ENCODE measurements around the gene PARP1. TPM values are rescaled to one million over a fixed set of nuclear protein-coding genes. Genes with fewer than 3 reads are reported as not detected.
A peak's percentile ranks its signal among the peaks of the same experiment; 100 is the strongest.

PARP1 gene
- polyA plus RNA-seq, 4 donors: 17.4 to 54.2 (median 35.2) TPM

- peaks cover 0 to 15% (median 13%) of the 10 kb centered on the region in 3 donors for H3K4me1 ChIP-seq (ENCODE audit: control insufficient read depth in 3 of 3, insufficient read depth in 2 of 3, low read depth in 1 of 3, low read length in 2 of 3)
- H3K27me3 ChIP-seq (ENCODE audit: control insufficient read depth in 3 of 3, insufficient read depth in 3 of 3, low read length in 3 of 3): no peaks in the 10 kb centered on the region
- H3K9me3 ChIP-seq (ENCODE audit: control insufficient read depth in 2 of 2, insufficient read depth in 1 of 2, low read depth in 1 of 2, low read length in 1 of 2): no peaks in the 10 kb centered on the region
- FAIRE-seq: no peak
- peak overlapping the region; percentile 64 to 72 (median 70) for H3K4me3 ChIP-seq (ENCODE audit: low read depth in 1 of 3, low read length in 3 of 3)
- peak in 1 of 2 donors; percentile 4 for DNase-seq
- peaks cover 0 to 22% (median 0%) of the 10 kb centered on the region in 3 donors for H3K36me3 ChIP-seq (ENCODE audit: control insufficient read depth in 3 of 3, insufficient read depth in 2 of 3, low read depth in 1 of 3, low read length in 3 of 3)
- H3K27ac ChIP-seq (ENCODE audit: low read depth in 1 of 3, low read length in 2 of 3): peak overlapping the region; percentile 82 to 90 (median 86)
- 0 to 1% (median 0%) methylated on average over 4 of the region's 4 CpGs for whole genome bisulfite sequencing, 3 donors
These were observed 745 bp downstream of the PARP1 start for GRCh38 chr1:226407199-226407496.

GRCh38 chr1:226406401-226406881 lies 1.5 kb downstream of the PARP1 start:
- Histone ChIP-seq H3K9me3 (ENCODE audit: control insufficient read depth in 2 of 2, insufficient read depth in 1 of 2, low read depth in 1 of 2, low read length in 1 of 2) (no peaks in the 10 kb centered on the region), H3K27ac (ENCODE audit: low read depth in 1 of 3, low read length in 2 of 3) (peak overlapping the region in 1 of 3 donors; percentile 32)
- DNase-seq: peak; percentile 37

GRCh38 chr1:226405411-226405988 lies 2.4 kb downstream of the PARP1 start:
- WGBS, 3 donors: 67 to 79% (median 69%) methylated on average over 16 of the region's 16 CpGs
- Histone ChIP-seq H3K27me3 (ENCODE audit: control insufficient read depth in 3 of 3, insufficient read depth in 3 of 3, low read length in 3 of 3) (no peaks in the 10 kb centered on the region), H3K27ac (ENCODE audit: low read depth in 1 of 3, low read length in 2 of 3) (no peak overlapping the region), H3K9me3 (ENCODE audit: control insufficient read depth in 2 of 2, insufficient read depth in 1 of 2, low read depth in 1 of 2, low read length in 1 of 2) (no peaks in the 10 kb centered on the region), H3K4me1 (ENCODE audit: control insufficient read depth in 3 of 3, insufficient read depth in 2 of 3, low read depth in 1 of 3, low read length in 2 of 3) (peaks cover 0 to 15% (median 13%) of the 10 kb centered on the region in 3 donors), H3K36me3 (ENCODE audit: control insufficient read depth in 3 of 3, insufficient read depth in 2 of 3, low read depth in 1 of 3, low read length in 3 of 3) (peaks cover 4 to 37% (median 10%) of the 10 kb centered on the region in 3 donors), H3K4me3 (ENCODE audit: low read depth in 1 of 3, low read length in 3 of 3) (no peak overlapping the region)
- DNase-seq (no peak), FAIRE-seq (no peak)

More at GRCh38 chr1:226406401-226406881, 1.5 kb downstream of the PARP1 start:
- Histone ChIP-seq H3K4me3 (ENCODE audit: low read depth in 1 of 3, low read length in 3 of 3) (peak overlapping the region in 2 of 3 donors; percentile 64 to 70), H3K36me3 (ENCODE audit: control insufficient read depth in 3 of 3, insufficient read depth in 2 of 3, low read depth in 1 of 3, low read length in 3 of 3) (peaks cover under 1 to 28% (median 3%) of the 10 kb centered on the region in 3 donors), H3K4me1 (ENCODE audit: control insufficient read depth in 3 of 3, insufficient read depth in 2 of 3, low read depth in 1 of 3, low read length in 2 of 3) (peaks cover 0 to 15% (median 13%) of the 10 kb centered on the region in 3 donors), H3K27me3 (ENCODE audit: control insufficient read depth in 3 of 3, insufficient read depth in 3 of 3, low read length in 3 of 3) (no peaks in the 10 kb centered on the region)
- no peak for FAIRE-seq
- WGBS, 3 donors: 5 to 16% (median 5%) methylated on average over 10 of the region's 10 CpGs

GRCh38 chr1:226404904-226405222 lies 3.0 kb downstream of the PARP1 start:
- no peak for FAIRE-seq
- Histone ChIP-seq H3K27me3 (ENCODE audit: control insufficient read depth in 3 of 3, insufficient read depth in 3 of 3, low read length in 3 of 3) (no peaks in the 10 kb centered on the region), H3K4me1 (ENCODE audit: control insufficient read depth in 3 of 3, insufficient read depth in 2 of 3, low read depth in 1 of 3, low read length in 2 of 3) (peaks cover 0 to 15% (median 13%) of the 10 kb centered on the region in 3 donors), H3K9me3 (ENCODE audit: control insufficient read depth in 2 of 2, insufficient read depth in 1 of 2, low read depth in 1 of 2, low read length in 1 of 2) (no peaks in the 10 kb centered on the region), H3K36me3 (ENCODE audit: control insufficient read depth in 3 of 3, insufficient read depth in 2 of 3, low read depth in 1 of 3, low read length in 3 of 3) (peaks cover 4 to 43% (median 10%) of the 10 kb centered on the region in 3 donors), H3K4me3 (ENCODE audit: low read depth in 1 of 3, low read length in 3 of 3) (no peak overlapping the region), H3K27ac (ENCODE audit: low read depth in 1 of 3, low read length in 2 of 3) (no peak overlapping the region)
- 75 to 86% (median 84%) methylated on average over 2 of the region's 2 CpGs for WGBS, 3 donors
- no peak for DNase-seq

GRCh38 chr1:226404063-226404903 lies 3.6 kb downstream of the PARP1 start:
- Histone ChIP-seq H3K27me3 (ENCODE audit: control insufficient read depth in 3 of 3, insufficient read depth in 3 of 3, low read length in 3 of 3) (no peaks in the 10 kb centered on the region), H3K4me3 (ENCODE audit: low read depth in 1 of 3, low read length in 3 of 3) (no peak overlapping the region), H3K36me3 (ENCODE audit: control insufficient read depth in 3 of 3, insufficient read depth in 2 of 3, low read depth in 1 of 3, low read length in 3 of 3) (peaks cover 4 to 45% (median 13%) of the 10 kb centered on the region in 3 donors), H3K4me1 (ENCODE audit: control insufficient read depth in 3 of 3, insufficient read depth in 2 of 3, low read depth in 1 of 3, low read length in 2 of 3) (peaks cover 0 to 15% (median 13%) of the 10 kb centered on the region in 3 donors), H3K27ac (ENCODE audit: low read depth in 1 of 3, low read length in 2 of 3) (no peak overlapping the region), H3K9me3 (ENCODE audit: control insufficient read depth in 2 of 2, insufficient read depth in 1 of 2, low read depth in 1 of 2, low read length in 1 of 2) (no peaks in the 10 kb centered on the region)
- no peak for FAIRE-seq
- WGBS, 3 donors: 53 to 69% (median 62%) methylated on average over 5 of the region's 5 CpGs
- DNase-seq: no peak

GRCh38 chr1:226403201-226404034 lies 4.5 kb downstream of the PARP1 start:
- no peak for FAIRE-seq
- H3K4me1 ChIP-seq (ENCODE audit: control insufficient read depth in 3 of 3, insufficient read depth in 2 of 3, low read depth in 1 of 3, low read length in 2 of 3): peaks cover 0 to 15% (median 13%) of the 10 kb centered on the region in 3 donors
- WGBS, 3 donors: 76 to 84% (median 83%) methylated on average over 15 of the region's 15 CpGs

GRCh38 chr1:226402739-226403165 lies 5.1 kb downstream of the PARP1 start:
- H3K4me3 ChIP-seq (ENCODE audit: low read depth in 1 of 3, low read length in 3 of 3): no peak overlapping the region
- DNase-seq (no peak), FAIRE-seq (no peak)
- peaks cover 4 to 51% (median 13%) of the 10 kb centered on the region in 3 donors for H3K36me3 ChIP-seq (ENCODE audit: control insufficient read depth in 3 of 3, insufficient read depth in 2 of 3, low read depth in 1 of 3, low read length in 3 of 3)
- WGBS, 3 donors: 89 to 98% (median 93%) methylated on average over 4 of the region's 4 CpGs
- no peaks in the 10 kb centered on the region for H3K27me3 ChIP-seq (ENCODE audit: control insufficient read depth in 3 of 3, insufficient read depth in 3 of 3, low read length in 3 of 3)
- H3K9me3 ChIP-seq (ENCODE audit: control insufficient read depth in 2 of 2, insufficient read depth in 1 of 2, low read depth in 1 of 2, low read length in 1 of 2): no peaks in the 10 kb centered on the region
- H3K4me1 ChIP-seq (ENCODE audit: control insufficient read depth in 3 of 3, insufficient read depth in 2 of 3, low read depth in 1 of 3, low read length in 2 of 3): peaks cover 0 to 15% (median 13%) of the 10 kb centered on the region in 3 donors
- H3K27ac ChIP-seq (ENCODE audit: low read depth in 1 of 3, low read length in 2 of 3): no peak overlapping the region

More at GRCh38 chr1:226403201-226404034, 4.5 kb downstream of the PARP1 start:
- H3K9me3 ChIP-seq (ENCODE audit: control insufficient read depth in 2 of 2, insufficient read depth in 1 of 2, low read depth in 1 of 2, low read length in 1 of 2): no peaks in the 10 kb centered on the region
- H3K4me3 ChIP-seq (ENCODE audit: low read depth in 1 of 3, low read length in 3 of 3): no peak overlapping the region
- H3K27ac ChIP-seq (ENCODE audit: low read depth in 1 of 3, low read length in 2 of 3): no peak overlapping the region
- no peak for DNase-seq
- H3K36me3 ChIP-seq (ENCODE audit: control insufficient read depth in 3 of 3, insufficient read depth in 2 of 3, low read depth in 1 of 3, low read length in 3 of 3): peaks cover 4 to 48% (median 13%) of the 10 kb centered on the region in 3 donors
- H3K27me3 ChIP-seq (ENCODE audit: control insufficient read depth in 3 of 3, insufficient read depth in 3 of 3, low read length in 3 of 3): no peaks in the 10 kb centered on the region

All from small intestine (tissue), 7 donors.